Stimulated activated CD8-positive, alpha-beta memory T cell treated with anti-CD3 and anti-CD28 coated beads, Interleukin-12 subunit alpha, Interleukin-12 subunit beta, amount 100 ng/mL, for 4 hours (primary cell): ENCODE results near the gene ITGB5.
A peak's percentile ranks its signal among the peaks of the same experiment; 100 is the strongest.

Source experiments
- DNase-seq: peaks from one replicate; pipeline ENCODE4 v3.0.0-alpha.2; 2020; ENCODE audit warnings: low read depth

Gene ITGB5

GRCh38 chr3:124748560-124749198 is 138.5 kb downstream of the ITGB5 start:
- DNase-seq, result no peak

- no peak for DNase-seq
These were observed 139.8 kb downstream of the ITGB5 start for GRCh38 chr3:124747111-124747981.

GRCh38 chr3:124745756-124746155 is 141.4 kb downstream of the ITGB5 start:
- no peak for DNase-seq

DNA sequence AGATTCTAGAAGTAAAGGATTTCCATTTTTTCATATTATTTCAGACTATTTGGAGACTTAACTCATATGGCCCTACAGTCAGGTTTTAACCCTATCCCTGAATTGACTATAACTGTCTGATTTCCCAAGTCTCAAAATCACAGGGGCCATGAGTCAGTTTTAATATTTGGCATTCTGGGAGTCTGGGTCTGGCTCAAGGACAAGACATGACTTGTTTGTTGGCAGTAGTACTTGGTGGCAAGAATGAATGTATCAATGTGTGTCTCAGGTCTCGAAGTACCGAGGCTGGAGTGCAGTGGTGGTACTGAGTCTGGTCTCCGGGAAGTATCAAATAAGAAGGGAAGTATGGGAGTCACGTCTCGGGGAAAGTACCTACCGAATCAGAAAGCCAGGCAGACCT is 146.1 kb downstream of the ITGB5 start:
- DNase-seq, result no peak

DNA sequence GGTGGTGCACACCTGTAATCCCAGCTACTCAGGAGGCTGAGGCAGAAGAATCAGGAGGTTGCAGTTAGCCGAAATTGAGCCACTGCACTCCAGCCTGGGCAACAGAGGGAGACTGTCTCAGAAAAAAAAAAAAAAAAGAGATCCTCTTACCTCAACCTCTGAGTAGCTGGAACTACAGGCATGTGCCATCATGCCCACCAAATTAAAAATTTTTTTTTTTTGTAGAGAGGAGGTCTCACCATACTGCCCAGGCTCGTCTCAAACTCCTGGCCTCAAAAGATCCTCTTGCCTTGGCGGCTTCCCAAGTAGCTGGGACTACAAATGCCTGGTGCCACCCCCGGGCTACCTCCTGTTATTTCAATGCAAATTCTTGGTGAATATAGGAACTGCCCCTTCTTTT is 155.4 kb downstream of the ITGB5 start:
- no peak for DNase-seq

- no peak for DNase-seq
These were observed 156.2 kb downstream of the ITGB5 start for GRCh38 chr3:124730941-124731297.

DNA sequence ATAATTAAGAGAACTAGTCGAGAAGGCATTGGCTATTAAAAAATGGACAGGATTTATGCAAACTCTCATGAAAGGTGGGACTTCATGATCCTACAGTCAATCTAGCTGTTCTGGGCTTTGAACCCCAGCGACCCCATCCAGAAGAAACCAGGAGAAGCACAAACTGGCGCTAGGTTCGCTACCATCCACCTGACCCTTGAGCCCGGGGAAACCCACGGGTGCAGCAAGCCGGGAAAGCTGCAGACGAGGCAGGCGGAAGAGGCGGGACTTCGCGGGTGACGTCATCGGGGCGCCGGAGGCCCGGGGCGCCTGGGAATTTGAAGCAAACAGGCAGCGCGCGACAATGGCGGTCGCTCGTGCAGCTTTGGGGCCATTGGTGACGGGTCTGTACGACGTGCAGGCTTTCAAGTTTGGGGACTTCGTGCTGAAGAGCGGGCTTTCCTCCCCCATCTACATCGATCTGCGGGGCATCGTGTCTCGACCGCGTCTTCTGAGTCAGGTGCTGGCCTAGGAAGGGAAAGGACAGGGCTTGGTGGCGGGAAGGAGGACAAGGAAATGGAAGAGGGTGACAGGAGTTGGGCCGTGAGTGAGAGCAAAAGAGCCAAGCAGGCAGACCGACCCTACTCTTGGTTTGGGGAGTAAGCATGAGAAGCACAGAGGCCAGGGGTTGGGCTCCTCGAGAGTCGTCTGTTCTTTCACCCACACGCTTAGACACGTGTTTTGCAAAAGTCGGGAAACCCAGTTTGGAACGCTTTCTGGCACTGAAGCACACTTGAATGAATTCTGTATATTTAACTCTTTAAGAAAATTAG is 156.8 kb downstream of the ITGB5 start, which contains the start of gene UMPS:
Gene UMPS (plus strand): TSS at position 324 of the 812 bp plus-strand sequence. CDS start 20 bp downstream, at position 344.
- peak; percentile 83 for DNase-seq

- no peak for DNase-seq
These were observed 164.6 kb downstream of the ITGB5 start for GRCh38 chr3:124722589-124722988.

DNA sequence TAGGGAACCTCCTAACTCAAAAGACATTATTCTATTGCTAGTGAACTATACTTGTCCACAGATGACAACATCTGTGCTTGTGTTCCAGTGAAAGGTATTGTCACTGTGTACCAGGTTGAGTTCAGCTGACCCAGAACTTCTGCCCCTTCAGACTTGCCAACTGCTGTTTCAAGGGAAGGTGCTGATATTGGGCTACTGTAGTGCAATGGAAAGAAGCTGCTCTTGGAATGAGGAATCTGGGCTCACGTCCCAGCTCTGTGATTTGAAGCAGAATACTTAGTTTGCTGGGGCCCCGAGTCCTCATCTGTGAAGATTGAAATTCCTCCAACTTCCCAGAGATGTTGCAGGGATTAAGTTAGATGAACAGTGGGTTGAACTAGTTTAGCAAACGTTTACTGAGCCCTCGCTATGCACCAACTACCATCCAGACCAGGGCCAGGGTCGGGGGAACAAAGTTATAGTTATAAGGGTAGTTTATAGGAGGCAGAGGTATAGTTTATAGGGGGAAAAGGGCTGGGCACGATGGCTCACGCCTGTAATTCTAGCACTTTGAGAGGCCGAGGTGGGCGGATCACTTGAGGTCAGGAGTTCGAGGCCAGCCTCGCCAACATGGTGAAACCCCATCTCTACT is 172.8 kb downstream of the ITGB5 start:
- no peak for DNase-seq
